Activated effector memory CD4-positive, alpha-beta T cell treated with Interleukin-2 at 50 U/mL for 16 hours (primary cell): ENCODE measurements around the gene BBS2.
"Not testable (repeated sequence)": the region's sequence is repeated elsewhere in the genome, so short reads cannot be mapped to it uniquely, and the experiment has no call there.

Source experiments
- DNase-seq: peaks from one replicate; pipeline ENCODE4 v3.0.0-alpha.2; 2020

The BBS2 gene

GRCh38 chr16:56520251-56520577 lies 390 bp upstream of the BBS2 start:
- DNase-seq = no peak

GRCh38 chr16:56518425-56518824 lies 1.4 kb downstream of the BBS2 start:
- no peak for DNase-seq

GRCh38 chr16:56517206-56517605 lies 2.6 kb downstream of the BBS2 start:
- DNase-seq = no peak

- DNase-seq = no peak
These were observed 4.2 kb downstream of the BBS2 start for GRCh38 chr16:56515665-56516064.

- DNase-seq = no peak
These were observed 5.0 kb downstream of the BBS2 start for GRCh38 chr16:56514845-56515244.

GRCh38 chr16:56513972-56514371 lies 5.9 kb downstream of the BBS2 start:
- DNase-seq = peak; percentile 15

GRCh38 chr16:56513091-56513490 lies 6.7 kb downstream of the BBS2 start:
- DNase-seq = no peak

GRCh38 chr16:56512025-56512424 lies 7.8 kb downstream of the BBS2 start:
- no peak for DNase-seq

- DNase-seq = no peak
These were observed 9.3 kb downstream of the BBS2 start for GRCh38 chr16:56510544-56510943.

GRCh38 chr16:56506941-56507340 lies 12.9 kb downstream of the BBS2 start:
- DNase-seq = no peak

- no peak for DNase-seq
These were observed 14.6 kb downstream of the BBS2 start for GRCh38 chr16:56505181-56505580.

- no peak for DNase-seq
These were observed 26.0 kb downstream of the BBS2 start for GRCh38 chr16:56493815-56494214.

GRCh38 chr16:56493126-56493525 lies 26.7 kb downstream of the BBS2 start:
- DNase-seq = no peak

- no peak for DNase-seq
These were observed 28.1 kb downstream of the BBS2 start for GRCh38 chr16:56491657-56492261.

GRCh38 chr16:56488868-56489267 lies 31.0 kb downstream of the BBS2 start:
- DNase-seq = not testable (repeated sequence)

GRCh38 chr16:56488035-56488434 lies 31.8 kb downstream of the BBS2 start:
- no peak for DNase-seq

GRCh38 chr16:56483394-56483793 lies 36.4 kb downstream of the BBS2 start:
- DNase-seq = no peak

GRCh38 chr16:56482683-56483236 lies 37.1 kb downstream of the BBS2 start:
- DNase-seq = no peak

- DNase-seq = no peak
These were observed 38.2 kb downstream of the BBS2 start for GRCh38 chr16:56481468-56482122.

- no peak for DNase-seq
These were observed 38.9 kb downstream of the BBS2 start for GRCh38 chr16:56480776-56481467.

- no peak for DNase-seq
These were observed 40.4 kb downstream of the BBS2 start for GRCh38 chr16:56479469-56479868.

- DNase-seq = no peak
These were observed 41.4 kb downstream of the BBS2 start for GRCh38 chr16:56478281-56479049.

- DNase-seq = no peak
These were observed 42.5 kb downstream of the BBS2 start for GRCh38 chr16:56477096-56477878.
